ENCODE data around the gene NRP1. TPM values are rescaled to one million over a fixed set of nuclear protein-coding genes. Genes with fewer than 3 reads are reported as not detected.

NRP1 gene
- polyA plus RNA-seq, 1 of the 3 experiments (the other 2 are of a cell fraction), result 129 TPM

GRCh38 chr10:33239257-33239656 lies 95.2 kb downstream of the NRP1 start:
- Histone ChIP-seq H3K27ac (ENCODE audit: low read depth in 2 of 2, low read length in 1 of 2) (peak overlapping the region; percentile 6 to 92; a peak in 3 of 4 replicates), H3K4me1 (ENCODE audit: control insufficient read depth in 1 of 2, insufficient read depth in 2 of 2, low read depth in 1 of 2, low read length in 1 of 2) (peaks cover 7 to 48% of the 10 kb centered on the region in 2 experiments), H3K4me2 (peak overlapping the region; percentile 68), H4K20me1 (ENCODE audit: insufficient read depth) (no peaks in the 10 kb centered on the region), H3K9me3 (no peaks in the 10 kb centered on the region), H3K9me2 (no peaks in the 10 kb centered on the region), H3F3A (replicated peaks; ENCODE audit: insufficient read depth) (peaks cover 39% of the 10 kb centered on the region), H3K36me3 (replicated peaks in 1 of 2; ENCODE audit: control insufficient read depth in 1 of 2, insufficient read depth in 2 of 2, low read length in 1 of 2) (peaks cover 5 to 48% of the 10 kb centered on the region in 2 experiments), H3K27me3 (ENCODE audit: insufficient read depth) (no peaks in the 10 kb centered on the region), H3K79me2 (ENCODE audit: insufficient read depth) (peaks cover 34% of the 10 kb centered on the region), H3K9ac (peak overlapping the region; percentile 66; the same call in 1 of the 2 replicates), H3K4me3 (ENCODE audit: low read depth in 2 of 2, low read length in 1 of 2) (no peak overlapping the region), H2AFZ (ENCODE audit: low read depth) (no peak overlapping the region)
- WGBS (ENCODE audit: low lambda C conversion rate), result 77% methylated on average over 2 of the region's 2 CpGs
- no peak for DNase-seq
- CTCF ChIA-PET, result no interaction called here
- no peak for TF ChIP-seq FOXM1 (IDR thresholded peaks at IDR 0.05; ENCODE audit: low read depth)
- TF ChIP-seq MAX (IDR thresholded peaks at IDR 0.05; ENCODE audit: low read depth), result no peak
- no peak for TF ChIP-seq SIN3A (IDR thresholded peaks at IDR 0.05; ENCODE audit: borderline replicate concordance, low read depth, low read length)
- no peak for TF ChIP-seq NFIC (IDR thresholded peaks at IDR 0.05; ENCODE audit: borderline replicate concordance)
- TF ChIP-seq RCOR1 (IDR thresholded peaks at IDR 0.05; ENCODE audit: low read length), result no peak
- no peak for TF ChIP-seq TAF1 (IDR thresholded peaks at IDR 0.05; ENCODE audit: borderline replicate concordance, low read depth, low read length)
- TF ChIP-seq CHD2 (IDR thresholded peaks at IDR 0.05; ENCODE audit: low read length, partially characterized antibody), result no peak
- no peak for TF ChIP-seq IRF3 (IDR thresholded peaks at IDR 0.05; ENCODE audit: low read depth, low read length)
- POLR2A ChIA-PET, result no interaction called here

- Histone ChIP-seq H3F3A (replicated peaks; ENCODE audit: insufficient read depth) (peaks cover 39% of the 10 kb centered on the region), H3K36me3 (replicated peaks in 1 of 2; ENCODE audit: control insufficient read depth in 1 of 2, insufficient read depth in 2 of 2, low read length in 1 of 2) (peaks cover 2 to 49% of the 10 kb centered on the region in 2 experiments), H2AFZ (ENCODE audit: low read depth) (no peak overlapping the region), H3K9me2 (no peaks in the 10 kb centered on the region), H3K79me2 (ENCODE audit: insufficient read depth) (peaks cover 39% of the 10 kb centered on the region), H3K4me2 (peak overlapping the region; percentile 68), H3K4me3 (ENCODE audit: low read depth in 2 of 2, low read length in 1 of 2) (peak overlapping the region in 1 of 2 experiments; percentile 18; a peak in 2 of 4 replicates), H3K9me3 (no peaks in the 10 kb centered on the region), H4K20me1 (ENCODE audit: insufficient read depth) (no peaks in the 10 kb centered on the region), H3K27ac (ENCODE audit: low read depth in 2 of 2, low read length in 1 of 2) (peak overlapping the region; percentile 65 to 92; a peak in 3 of 4 replicates), H3K9ac (peak overlapping the region; percentile 66; the same call in 1 of the 2 replicates), H3K27me3 (ENCODE audit: insufficient read depth) (no peaks in the 10 kb centered on the region), H3K4me1 (ENCODE audit: control insufficient read depth in 1 of 2, insufficient read depth in 2 of 2, low read depth in 1 of 2, low read length in 1 of 2) (peaks cover 7 to 53% of the 10 kb centered on the region in 2 experiments)
- CTCF ChIA-PET, result interaction anchor here (0.7 kb wide), 1 partner anchor 18 kb away, joined by 3 read pairs; no protein-coding TSS in a partner anchor
- POLR2A ChIA-PET, result no interaction called here
- 42% methylated on average over 3 of the region's 3 CpGs for WGBS (ENCODE audit: low lambda C conversion rate)
- DNase-seq, result no peak
- TF ChIP-seq GABPA (IDR thresholded peaks at IDR 0.05; ENCODE audit: low read depth) (no peak; the same call in 1 of the 2 replicates), GATA2 (CRISPR knock-in tag; IDR thresholded peaks at IDR 0.05) (no peak), ELF1 (IDR thresholded peaks at IDR 0.05) (no peak), NRF1 (IDR thresholded peaks at IDR 0.05; ENCODE audit: low read depth, low read length) (no peak), RFX5 (IDR thresholded peaks at IDR 0.05; ENCODE audit: low read length) (no peak), TCF12 (IDR thresholded peaks at IDR 0.05) (peak; percentile 60), MEF2A (IDR thresholded peaks at IDR 0.05; ENCODE audit: borderline replicate concordance, low read depth) (no peak), FOXM1 (IDR thresholded peaks at IDR 0.05; ENCODE audit: low read depth) (no peak), TEAD4 (IDR thresholded peaks at IDR 0.05; ENCODE audit: borderline replicate concordance, insufficient read depth) (peak; percentile 35; the same call in 1 of the 2 replicates), PBX3 (IDR thresholded peaks at IDR 0.05) (peak; percentile 29; the same call in 1 of the 2 replicates), MXI1 (IDR thresholded peaks at IDR 0.05; ENCODE audit: low read depth, low read length) (no peak), CHD2 (IDR thresholded peaks at IDR 0.05; ENCODE audit: low read length, partially characterized antibody) (no peak), EP300 (IDR thresholded peaks at IDR 0.05; ENCODE audit: borderline replicate concordance in 1 of 2, low read depth in 1 of 2, low read length in 1 of 2) (peak in 1 of 2 experiments; percentile 45; a peak in 1 of 4 replicates), TAF1 (IDR thresholded peaks at IDR 0.05; ENCODE audit: borderline replicate concordance, low read depth, low read length) (no peak), USF2 (IDR thresholded peaks at IDR 0.05; ENCODE audit: borderline replicate concordance, low read depth, low read length) (no peak), SIN3A (IDR thresholded peaks at IDR 0.05; ENCODE audit: borderline replicate concordance, low read depth, low read length) (no peak), RCOR1 (IDR thresholded peaks at IDR 0.05; ENCODE audit: low read length) (no peak), USF1 (IDR thresholded peaks at IDR 0.05; ENCODE audit: borderline replicate concordance, low read depth) (no peak), RAD21 (IDR thresholded peaks at IDR 0.05; ENCODE audit: low read length) (no peak), MAX (IDR thresholded peaks at IDR 0.05; ENCODE audit: low read depth) (0 out of 2 replicates have a peak, but pooled peaks have one; percentile 41), EZH2phosphoT487 (IDR thresholded peaks at IDR 0.05; ENCODE audit: borderline replicate concordance, low read depth) (no peak)
Measured at GRCh38 chr10:33238643-33239042, 95.8 kb downstream of the NRP1 start.

Measured in SK-N-SH (cell line).